Urothelium cell line (cell line): ENCODE measurements around the gene TSPAN6.
A peak's percentile ranks its signal among the peaks of the same experiment; 100 is the strongest.

ENCODE experiments used
- DNase-seq: peaks from one replicate; pipeline ENCODE4 v3.0.0; 2011; ENCODE audit warnings: low spot score, mixed read lengths
- FAIRE-seq: peaks from 2 replicates; lab custom pipeline; 2011; peaks lifted over from hg19 to GRCh38; lab: Jason Lieb, UNC

The TSPAN6 gene

GRCh38 chrX:100648458-100649417 is 12.1 kb upstream of the TSPAN6 start:
- FAIRE-seq: no peak
- no peak for DNase-seq

GRCh38 chrX:100647739-100648138 is 11.1 kb upstream of the TSPAN6 start:
- DNase-seq: no peak
- FAIRE-seq: no peak

DNA sequence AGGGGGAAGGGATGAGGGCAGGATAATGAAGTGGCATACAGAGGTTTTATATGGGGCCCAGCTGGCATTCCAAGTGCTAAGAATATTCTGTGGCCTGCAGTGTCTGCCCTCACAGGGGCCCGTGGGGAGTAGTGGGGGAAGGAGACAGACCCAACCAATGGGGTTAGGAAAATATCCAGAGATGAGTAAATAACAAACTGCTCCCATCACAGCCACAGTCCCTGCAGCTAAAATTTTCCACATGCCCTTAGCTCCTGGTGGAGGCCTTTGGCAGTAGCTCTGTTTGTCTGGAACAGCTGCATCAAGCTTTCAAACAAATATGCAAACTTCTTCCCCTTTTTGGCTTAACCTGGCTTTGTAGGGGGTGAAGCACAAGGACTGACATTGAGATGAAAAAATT is 10.5 kb upstream of the TSPAN6 start:
- no peak for FAIRE-seq
- no peak for DNase-seq

DNA sequence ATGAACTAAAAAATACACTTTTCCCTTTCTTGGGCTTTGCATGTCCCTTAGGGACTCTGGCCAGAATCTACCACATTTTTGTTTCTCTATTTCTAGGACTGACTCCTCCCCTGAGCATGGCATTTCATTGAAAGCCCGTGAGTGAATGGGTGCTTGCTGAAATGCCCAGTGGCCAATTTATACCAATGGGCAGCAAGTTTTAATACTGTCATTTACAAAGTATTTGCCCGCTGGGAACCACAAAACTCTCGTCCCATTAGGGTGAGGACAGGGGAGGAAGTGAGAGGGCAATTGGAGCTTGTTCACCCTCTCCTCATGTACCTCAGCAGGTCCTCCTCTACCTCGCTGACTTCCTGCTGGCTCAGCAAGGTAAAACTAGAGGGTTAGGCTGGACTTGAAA is 8.5 kb upstream of the TSPAN6 start:
- FAIRE-seq (no peak), DNase-seq (no peak)

GRCh38 chrX:100643956-100644860 is 7.6 kb upstream of the TSPAN6 start, which contains the start of gene SRPX2:
Gene SRPX2, plus strand, starts transcription at chrX:100644199. Its CDS starts 2,124 bp downstream, at chrX:100646323.
- DNase-seq (peak; percentile 73), FAIRE-seq (no peak)

GRCh38 chrX:100643212-100643611 is 6.6 kb upstream of the TSPAN6 start:
- DNase-seq (no peak), FAIRE-seq (no peak)

- FAIRE-seq (no peak), DNase-seq (no peak)
Observed at GRCh38 chrX:100642290-100642689, 5.7 kb upstream of the TSPAN6 start.

DNA sequence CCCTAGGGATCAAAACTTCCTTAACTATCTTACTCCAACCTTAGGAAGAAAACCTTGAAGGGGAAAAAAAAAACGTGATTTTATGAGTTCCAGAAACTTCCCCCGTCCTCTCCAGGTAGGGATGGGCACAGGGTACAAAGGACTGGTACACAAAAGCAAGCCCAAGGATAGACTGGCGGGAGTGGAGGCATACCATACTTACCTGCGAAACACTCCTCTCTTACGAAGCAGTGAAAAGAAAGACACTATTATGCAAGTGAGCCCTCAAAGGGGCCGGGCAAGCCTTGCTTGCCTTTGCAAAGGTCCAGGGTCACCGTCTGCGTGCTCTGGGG is 651 bp downstream of the TSPAN6 start:
- no peak for DNase-seq
- no peak for FAIRE-seq

DNA sequence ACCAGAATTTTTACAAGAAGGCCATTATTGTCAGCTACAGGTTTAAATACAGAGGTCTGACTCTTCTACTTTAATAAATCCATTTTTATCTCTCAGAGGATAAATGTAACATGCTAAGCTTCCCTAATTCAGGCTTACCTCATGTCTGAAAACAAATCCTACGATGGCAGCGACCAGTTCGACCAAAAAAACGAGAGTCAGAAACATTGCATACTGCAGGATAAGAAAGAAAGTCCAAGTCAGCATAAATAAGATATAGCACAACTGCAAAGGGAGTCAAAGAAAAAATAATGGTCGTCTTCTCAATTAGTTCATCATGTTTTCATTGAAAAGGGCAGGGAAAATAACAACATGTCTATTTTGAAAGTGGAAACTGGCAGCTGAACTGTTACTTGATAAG is 1.6 kb downstream of the TSPAN6 start:
- DNase-seq: no peak
- no peak for FAIRE-seq

DNA sequence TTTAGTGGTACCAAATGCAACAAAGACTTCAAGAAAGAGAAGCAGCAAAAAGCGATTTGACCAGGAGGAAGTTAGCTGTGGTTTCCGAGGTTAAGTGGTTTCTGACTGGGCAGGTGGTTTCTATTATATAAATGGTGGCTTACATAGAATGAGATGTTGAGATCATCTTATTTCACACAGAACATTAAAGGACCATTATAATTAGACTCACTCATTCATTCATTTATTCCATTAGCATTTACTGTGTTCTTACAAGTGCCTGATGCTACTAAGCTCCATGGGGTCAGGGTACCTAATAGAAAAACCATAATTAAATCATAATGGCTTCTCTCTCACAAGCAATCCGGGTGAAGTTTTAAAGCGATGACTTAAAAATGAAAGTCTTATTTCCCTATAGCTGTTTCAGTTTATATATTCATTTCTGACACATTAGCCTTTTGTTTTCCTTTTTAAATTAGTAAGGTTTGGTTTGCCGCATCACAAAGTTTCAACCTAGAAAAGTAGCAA is 10.6 kb downstream of the TSPAN6 start:
- no peak for FAIRE-seq
- DNase-seq: no peak

- no peak for FAIRE-seq
Observed at GRCh38 chrX:100623001-100623400, 13.6 kb downstream of the TSPAN6 start.

DNA sequence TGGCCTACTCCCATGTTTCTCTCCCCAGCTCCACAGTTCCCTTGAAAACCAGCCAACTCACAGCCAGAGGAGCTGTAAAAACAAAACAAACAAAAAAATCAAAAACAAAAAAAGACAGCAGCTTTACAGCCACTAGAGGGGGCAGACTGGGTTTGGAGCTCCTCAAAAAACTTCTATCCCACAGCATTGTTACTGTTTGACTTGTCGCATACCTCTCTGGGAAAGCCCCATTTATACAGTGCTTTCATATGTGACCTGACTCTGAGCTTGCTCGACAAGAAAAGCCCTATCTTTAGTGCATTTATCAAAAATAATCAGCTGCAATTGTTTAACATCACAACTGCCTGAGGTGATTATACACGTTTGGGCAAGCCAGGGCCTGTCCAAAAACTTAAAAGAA is 21.6 kb downstream of the TSPAN6 start:
- FAIRE-seq (no peak), DNase-seq (peak; percentile 44)

More at GRCh38 chrX:100623001-100623400, 13.6 kb downstream of the TSPAN6 start:
- DNase-seq: no peak

GRCh38 chrX:100611951-100612350 is 24.7 kb downstream of the TSPAN6 start:
- FAIRE-seq (no peak), DNase-seq (no peak)

DNA sequence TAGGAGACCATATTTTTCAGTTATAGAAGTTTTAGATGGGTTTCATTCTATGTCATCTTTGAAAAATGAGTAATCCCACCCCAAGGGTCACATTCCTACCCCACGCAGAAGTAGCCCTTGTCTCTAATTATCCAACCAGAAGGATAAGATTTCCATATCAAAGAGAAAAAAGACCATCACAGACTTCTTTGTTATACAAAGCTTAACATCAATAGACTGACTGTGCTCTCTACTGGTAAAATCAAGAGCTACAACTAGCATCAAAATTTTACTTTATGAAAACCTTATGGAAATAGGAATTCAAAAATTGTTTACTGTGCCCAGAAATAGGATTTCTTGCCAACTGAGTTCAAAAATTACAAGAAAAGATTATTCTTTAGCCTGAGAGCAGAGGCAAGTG is 27.0 kb downstream of the TSPAN6 start:
- DNase-seq (no peak), FAIRE-seq (no peak)

GRCh38 chrX:100606753-100607152 is 29.9 kb downstream of the TSPAN6 start:
- DNase-seq: no peak
- no peak for FAIRE-seq

- no peak for FAIRE-seq
- no peak for DNase-seq
Observed at GRCh38 chrX:100600758-100601157, 35.8 kb downstream of the TSPAN6 start.

- FAIRE-seq (no peak), DNase-seq (no peak)
Observed at GRCh38 chrX:100600340-100600739, 36.3 kb downstream of the TSPAN6 start.

DNA sequence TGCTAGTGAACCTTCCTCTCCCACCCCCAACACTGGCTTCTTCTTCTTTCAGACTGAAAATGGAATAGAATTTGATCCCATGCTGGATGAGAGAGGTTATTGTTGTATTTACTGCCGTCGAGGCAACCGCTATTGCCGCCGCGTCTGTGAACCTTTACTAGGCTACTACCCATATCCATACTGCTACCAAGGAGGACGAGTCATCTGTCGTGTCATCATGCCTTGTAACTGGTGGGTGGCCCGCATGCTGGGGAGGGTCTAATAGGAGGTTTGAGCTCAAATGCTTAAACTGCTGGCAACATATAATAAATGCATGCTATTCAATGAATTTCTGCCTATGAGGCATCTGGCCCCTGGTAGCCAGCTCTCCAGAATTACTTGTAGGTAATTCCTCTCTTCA is 37.1 kb downstream of the TSPAN6 start:
- FAIRE-seq: no peak
- DNase-seq: no peak

GRCh38 chrX:100596601-100597000 is 40.0 kb downstream of the TSPAN6 start:
- no peak for DNase-seq
- no peak for FAIRE-seq

DNA sequence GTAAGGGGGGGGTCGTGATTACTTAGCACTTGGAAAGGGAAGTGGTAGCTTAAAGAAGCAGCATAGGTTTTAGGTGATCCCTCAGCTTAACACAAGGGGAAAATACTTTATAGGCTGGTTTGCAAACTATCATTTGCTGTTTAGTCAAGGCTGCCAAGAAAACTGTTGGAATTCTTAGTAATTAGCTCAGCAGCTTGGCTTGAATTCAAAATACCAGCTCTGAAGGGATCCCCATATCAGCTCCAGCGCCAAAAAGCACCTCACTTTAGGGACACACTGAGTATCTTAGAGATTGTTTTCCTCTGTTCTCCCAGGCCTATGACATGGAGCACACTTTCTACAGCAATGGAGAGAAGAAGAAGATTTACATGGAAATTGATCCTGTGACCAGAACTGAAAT is 43.0 kb downstream of the TSPAN6 start:
- FAIRE-seq (no peak), DNase-seq (no peak)

GRCh38 chrX:100593126-100593525 is 43.5 kb downstream of the TSPAN6 start:
- DNase-seq (no peak), FAIRE-seq (no peak)
